ENCODE results near the gene CDKL4. TPM values are rescaled to one million over a fixed set of nuclear protein-coding genes. Genes with fewer than 3 reads are reported as not detected.

Gene CDKL4
- polyA plus RNA-seq, 1 experiment = not detected

GRCh38 chr2:39264733-39265132, 21.0 kb upstream of the CDKL4 start:
- no peak for DNase-seq (ENCODE audit: low read depth, low spot score)
- H3K4me3 ChIP-seq (ENCODE audit: low read depth, low read length) = no peak overlapping the region

GRCh38 chr2:39260087-39260486, 16.3 kb upstream of the CDKL4 start:
- POLR2A ChIA-PET = no interaction called here
- Histone ChIP-seq H3K4me3 (ENCODE audit: low read depth, low read length) (no peak overlapping the region), H3K9me3 (ENCODE audit: control insufficient read depth, insufficient read depth, low read length) (no peaks in the 10 kb centered on the region), H3K27ac (ENCODE audit: low read depth, low read length) (no peak overlapping the region), H3K27me3 (ENCODE audit: control insufficient read depth, insufficient read depth, low read length) (no peaks in the 10 kb centered on the region)
- no peak for DNase-seq (ENCODE audit: low read depth, low spot score)
- CTCF ChIA-PET = no interaction called here
- TF ChIP-seq CTCF (IDR thresholded peaks at IDR 0.05; ENCODE audit: low read depth, low read length) = no peak

More at GRCh38 chr2:39264733-39265132, 21.0 kb upstream of the CDKL4 start:
- POLR2A ChIA-PET = no interaction called here
- Histone ChIP-seq H3K27ac (ENCODE audit: low read depth, low read length) (no peak overlapping the region), H3K9me3 (ENCODE audit: control insufficient read depth, insufficient read depth, low read length) (no peaks in the 10 kb centered on the region), H3K27me3 (ENCODE audit: control insufficient read depth, insufficient read depth, low read length) (no peaks in the 10 kb centered on the region)
- CTCF ChIA-PET = no interaction called here
- no peak for TF ChIP-seq CTCF (IDR thresholded peaks at IDR 0.05; ENCODE audit: low read depth, low read length)

- DNase-seq (ENCODE audit: low read depth, low spot score) = no peak
- Histone ChIP-seq H3K27me3 (ENCODE audit: control insufficient read depth, insufficient read depth, low read length) (no peaks in the 10 kb centered on the region), H3K27ac (ENCODE audit: low read depth, low read length) (no peak overlapping the region), H3K4me3 (ENCODE audit: low read depth, low read length) (no peak overlapping the region), H3K9me3 (ENCODE audit: control insufficient read depth, insufficient read depth, low read length) (no peaks in the 10 kb centered on the region)
- POLR2A ChIA-PET = no interaction called here
- TF ChIP-seq CTCF (IDR thresholded peaks at IDR 0.05; ENCODE audit: low read depth, low read length) = no peak
- CTCF ChIA-PET = no interaction called here
Observed at GRCh38 chr2:39256040-39256439, 12.3 kb upstream of the CDKL4 start.

GRCh38 chr2:39252888-39253518, 9.2 kb upstream of the CDKL4 start:
- Histone ChIP-seq H3K4me3 (ENCODE audit: low read depth, low read length) (no peak overlapping the region), H3K9me3 (ENCODE audit: control insufficient read depth, insufficient read depth, low read length) (no peaks in the 10 kb centered on the region), H3K27ac (ENCODE audit: low read depth, low read length) (no peak overlapping the region), H3K27me3 (ENCODE audit: control insufficient read depth, insufficient read depth, low read length) (no peaks in the 10 kb centered on the region)
- ChIA-PET POLR2A (no interaction called here), CTCF (interaction anchor here (0.5 to 0.6 kb wide), 3 partner anchors 21 to 512 kb away, joined by 3 to 5 read pairs (median 3); no protein-coding TSS in a partner anchor)
- TF ChIP-seq CTCF (IDR thresholded peaks at IDR 0.05; ENCODE audit: low read depth, low read length) = no peak
- DNase-seq (ENCODE audit: low read depth, low spot score) = no peak

- CTCF ChIA-PET = interaction anchor here (1.4 kb wide), 1 partner anchor 188 kb away, joined by 3 read pairs; no protein-coding TSS in a partner anchor
- peaks cover 10% of the 10 kb centered on the region; the same call in 1 of the 2 replicates for H3K9me3 ChIP-seq (ENCODE audit: control insufficient read depth, insufficient read depth, low read length)
- no peaks in the 10 kb centered on the region for H3K27me3 ChIP-seq (ENCODE audit: control insufficient read depth, insufficient read depth, low read length)
- H3K27ac ChIP-seq (ENCODE audit: low read depth, low read length) = no peak overlapping the region
- TF ChIP-seq CTCF (IDR thresholded peaks at IDR 0.05; ENCODE audit: low read depth, low read length) = no peak
- no peak overlapping the region for H3K4me3 ChIP-seq (ENCODE audit: low read depth, low read length)
- DNase-seq (ENCODE audit: low read depth, low spot score) = no peak
- POLR2A ChIA-PET = no interaction called here
Observed at GRCh38 chr2:39247512-39248043, 3.8 kb upstream of the CDKL4 start.

Data from AG04450 (cell line).